AG04450 (cell line): ENCODE measurements around the gene LAMC2. TPM values are rescaled to one million over a fixed set of nuclear protein-coding genes. Genes with fewer than 3 reads are reported as not detected.

Source experiments
- CTCF ChIA-PET: fragments of 300-600, 350-600 bp; formaldehyde crosslinking; extraction: SDS; loops from one replicate; lab custom pipeline; 2022; ENCODE audit warnings: antibody characterized with exemption, inconsistent platforms; lab: Charles Lee
- POLR2A ChIA-PET: fragments of 350-600 bp; formaldehyde crosslinking; extraction: SDS; loops from one replicate; lab custom pipeline; 2021; ENCODE audit warnings: antibody characterized with exemption, inconsistent platforms; lab: Yijun Ruan, JAX
- DNase-seq: peaks from one replicate; pipeline ENCODE4 v3.0.0-alpha.2; 2011; ENCODE audit warnings: low read depth, low spot score
- H3K27ac ChIP-seq: one replicate; pipeline ENCODE4 v1.5.1; 2012; ENCODE audit warnings: low read depth, low read length, control low read depth
- H3K27me3 ChIP-seq: one replicate; pipeline ENCODE4 v1.6.0; 2012; ENCODE audit warnings: low read length; ENCODE audit not compliant: control insufficient read depth, insufficient read depth
- H3K4me3 ChIP-seq: 2 replicates; pipeline ENCODE4 v1.5.1; 2011; ENCODE audit warnings: mild to moderate bottlenecking, low read depth, low read length, control low read depth
- H3K9me3 ChIP-seq: 2 replicates; pipeline ENCODE4 v1.5.1; 2012; ENCODE audit warnings: low read length; ENCODE audit not compliant: control insufficient read depth, insufficient read depth
- polyA plus RNA-seq: library from polyadenylated mRNA; depleted of rRNA; stranded (reverse); fragments of >200 nt; gene quantifications from 2 replicates; pipeline ENCODE4 v1.2.3, GENCODE V29; 2011
- TF ChIP-seq, protein P1 (sequence below): IDR thresholded peaks from 2 replicates; pipeline ENCODE4 v1.5.1; 2011; ENCODE audit warnings: low read depth, low read length, control low read depth, inconsistent platforms

Gene LAMC2
- polyA plus RNA-seq, 1 experiment, result 1.6 TPM

- TF ChIP-seq, protein P1, sequence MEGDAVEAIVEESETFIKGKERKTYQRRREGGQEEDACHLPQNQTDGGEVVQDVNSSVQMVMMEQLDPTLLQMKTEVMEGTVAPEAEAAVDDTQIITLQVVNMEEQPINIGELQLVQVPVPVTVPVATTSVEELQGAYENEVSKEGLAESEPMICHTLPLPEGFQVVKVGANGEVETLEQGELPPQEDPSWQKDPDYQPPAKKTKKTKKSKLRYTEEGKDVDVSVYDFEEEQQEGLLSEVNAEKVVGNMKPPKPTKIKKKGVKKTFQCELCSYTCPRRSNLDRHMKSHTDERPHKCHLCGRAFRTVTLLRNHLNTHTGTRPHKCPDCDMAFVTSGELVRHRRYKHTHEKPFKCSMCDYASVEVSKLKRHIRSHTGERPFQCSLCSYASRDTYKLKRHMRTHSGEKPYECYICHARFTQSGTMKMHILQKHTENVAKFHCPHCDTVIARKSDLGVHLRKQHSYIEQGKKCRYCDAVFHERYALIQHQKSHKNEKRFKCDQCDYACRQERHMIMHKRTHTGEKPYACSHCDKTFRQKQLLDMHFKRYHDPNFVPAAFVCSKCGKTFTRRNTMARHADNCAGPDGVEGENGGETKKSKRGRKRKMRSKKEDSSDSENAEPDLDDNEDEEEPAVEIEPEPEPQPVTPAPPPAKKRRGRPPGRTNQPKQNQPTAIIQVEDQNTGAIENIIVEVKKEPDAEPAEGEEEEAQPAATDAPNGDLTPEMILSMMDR, result no peak
- CTCF ChIA-PET, result interaction anchor here (4.4 kb wide), 1 partner anchor 15 kb away, joined by 37 read pairs; no protein-coding TSS in a partner anchor
- POLR2A ChIA-PET, result no interaction called here
- DNase-seq, result no peak
- no peaks in the 10 kb centered on the region for H3K27me3 ChIP-seq
- no peak overlapping the region for H3K27ac ChIP-seq
- no peak overlapping the region for H3K4me3 ChIP-seq
- H3K9me3 ChIP-seq, result peaks cover 12% of the 10 kb centered on the region
Observed at GRCh38 chr1:183249941-183250452, 63.9 kb downstream of the LAMC2 start.

GRCh38 chr1:183251101-183251958, 65.3 kb downstream of the LAMC2 start:
- Histone ChIP-seq H3K27ac (no peak overlapping the region), H3K9me3 (peaks cover 12% of the 10 kb centered on the region), H3K4me3 (no peak overlapping the region), H3K27me3 (no peaks in the 10 kb centered on the region)
- TF ChIP-seq, protein P1, result no peak
- no peak for DNase-seq
- CTCF ChIA-PET, result no interaction called here
- POLR2A ChIA-PET, result no interaction called here

DNA sequence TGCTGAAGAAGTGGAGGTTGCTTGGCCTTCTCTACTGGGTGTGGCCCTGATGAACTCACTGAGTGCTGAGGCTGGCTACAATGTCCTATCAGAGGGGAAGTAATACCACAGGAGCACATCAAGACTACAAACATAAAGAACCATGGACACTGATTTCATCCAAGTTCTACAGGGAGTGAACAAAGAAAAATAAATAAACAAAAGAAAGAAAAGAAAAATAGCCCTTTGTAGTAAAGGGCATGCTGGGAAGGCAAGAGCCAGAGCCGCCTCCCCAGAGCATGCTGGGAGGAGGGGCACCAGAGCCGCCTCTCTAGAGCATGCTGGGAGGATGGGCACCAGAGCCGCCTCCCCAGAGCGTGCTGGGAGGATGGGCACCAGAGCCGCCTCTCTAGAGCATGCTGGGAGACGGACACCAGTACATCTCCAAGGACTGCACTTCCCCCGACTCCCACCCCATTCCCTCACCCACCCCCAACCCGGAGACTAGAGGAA, 65.9 kb downstream of the LAMC2 start:
- H3K27me3 ChIP-seq, result no peaks in the 10 kb centered on the region
- no peak for DNase-seq
- peaks cover 12% of the 10 kb centered on the region for H3K9me3 ChIP-seq
- TF ChIP-seq, protein P1, result no peak
- H3K4me3 ChIP-seq, result no peak overlapping the region
- CTCF ChIA-PET, result no interaction called here
- no peak overlapping the region for H3K27ac ChIP-seq
- POLR2A ChIA-PET, result no interaction called here

GRCh38 chr1:183255073-183255472, 69.0 kb downstream of the LAMC2 start:
- CTCF ChIA-PET, result interaction anchor here (1.9 kb wide), 1 partner anchor 20 kb away, joined by 6 read pairs; no protein-coding TSS in a partner anchor

More at GRCh38 chr1:183255073-183255472, 69.0 kb downstream of the LAMC2 start:
- Histone ChIP-seq H3K4me3 (no peak overlapping the region), H3K9me3 (peaks cover 7% of the 10 kb centered on the region), H3K27me3 (no peaks in the 10 kb centered on the region), H3K27ac (no peak overlapping the region)
- POLR2A ChIA-PET, result no interaction called here
- DNase-seq, result no peak
- TF ChIP-seq, protein P1, result no peak
